ENCODE data around the gene CEP43. TPM values are rescaled to one million over a fixed set of nuclear protein-coding genes. Genes with fewer than 3 reads are reported as not detected.

The CEP43 gene
- total and polyA plus RNA-seq, 2 of the 8 experiments (the other 6 are each of a cell fraction or from before 2014, with no cell fraction given): 12.0 to 31.2 TPM

DNA sequence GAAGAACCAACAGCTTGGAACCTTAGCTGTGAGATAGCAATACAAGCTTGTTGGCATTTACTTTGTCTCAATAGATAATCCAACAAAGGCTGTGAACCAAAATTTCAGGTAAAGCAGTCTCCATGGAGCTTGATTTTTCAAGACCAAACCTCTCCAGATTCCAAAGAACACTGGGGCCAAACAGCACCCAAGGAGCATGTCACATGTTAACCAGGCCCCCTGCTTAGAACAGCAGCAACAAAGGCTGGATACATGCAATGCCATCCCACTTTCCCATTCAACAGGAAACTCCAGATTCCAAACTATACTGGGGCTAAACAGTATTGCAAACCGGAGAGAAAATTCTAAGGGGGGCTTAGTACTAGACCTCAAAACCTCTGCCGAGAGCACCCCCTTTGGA lies 27.1 kb upstream of the CEP43 start:
- no peaks in the 10 kb centered on the region; a peak in 1 of 7 replicates for H3K27me3 ChIP-seq (replicated peaks in 1 of 4; ENCODE audit: control insufficient read depth in 3 of 4, extremely low read depth in 1 of 4, insufficient read depth in 3 of 4, low read length in 3 of 4)
- H3K56ac ChIP-seq (replicated peaks; ENCODE audit: insufficient read length, low read depth, low read length): no peak overlapping the region
- H2BK12ac ChIP-seq (ENCODE audit: low read depth, low read length): no peak overlapping the region
- no peak overlapping the region for H2BK5ac ChIP-seq (ENCODE audit: low read depth, low read length)
- H3K79me2 ChIP-seq (ENCODE audit: control insufficient read depth in 1 of 2, insufficient read depth in 2 of 2, low read length in 2 of 2): no peaks in the 10 kb centered on the region
- TF ChIP-seq POLR2A (IDR thresholded peaks at IDR 0.05; ENCODE audit: control extremely low read depth in 1 of 2, low read depth in 2 of 2, low read length in 2 of 2): no peak
- TF ChIP-seq KDM4A (IDR thresholded peaks at IDR 0.05; ENCODE audit: low read depth, low read length, severe bottlenecking): no peak
- TF ChIP-seq TCF12 (IDR thresholded peaks at IDR 0.05; ENCODE audit: low read depth, low read length): no peak
- no peak for TF ChIP-seq EP300 (IDR thresholded peaks at IDR 0.05; ENCODE audit: borderline replicate concordance in 1 of 2, low read depth in 2 of 2, low read length in 2 of 2)
- TF ChIP-seq JUN (IDR thresholded peaks at IDR 0.05; ENCODE audit: low read depth, low read length): no peak
- TF ChIP-seq RXRA (IDR thresholded peaks at IDR 0.05; ENCODE audit: insufficient read depth, low read depth, low read length): no peak
- TF ChIP-seq BCL11A (IDR thresholded peaks at IDR 0.05; ENCODE audit: low read depth in 2 of 2, low read length in 2 of 2): no peak
- TF ChIP-seq GABPA (IDR thresholded peaks at IDR 0.05; ENCODE audit: borderline replicate concordance, insufficient read depth, low read length): no peak
- no peak for TF ChIP-seq HDAC2 (IDR thresholded peaks at IDR 0.05; ENCODE audit: borderline replicate concordance in 1 of 2, low read depth in 2 of 2, low read length in 2 of 2)
- no peak for TF ChIP-seq SP1 (IDR thresholded peaks at IDR 0.05; ENCODE audit: low read depth, low read length)
- H4K91ac ChIP-seq (replicated peaks; ENCODE audit: insufficient read length, low read length): no peak overlapping the region
- no peak overlapping the region for H3K23ac ChIP-seq (ENCODE audit: insufficient read length)
- WGBS, 2 experiments (ENCODE audit: extremely low coverage in 1 of 2, insufficient coverage in 1 of 2, insufficient read length in 1 of 2, insufficient replicate concordance in 2 of 2, low coverage in 1 of 2, low lambda C conversion rate in 2 of 2, missing lambda C conversion rate in 1 of 2): 89% methylated on average over 2 of the region's 2 CpGs; no CpG with 5 or more reads in 1 of the 2 experiments
- no peak overlapping the region for H2BK120ac ChIP-seq (replicated peaks; ENCODE audit: low read depth, low read length)
- ChIA-PET CTCF (ENCODE audit: partially characterized antibody) (interaction anchor here (1.0 to 1.1 kb wide), 2 partner anchors 21 to 22 kb away, joined by 3 read pairs; no protein-coding TSS in a partner anchor), POLR2A (ENCODE audit: partially characterized antibody) (interaction anchor here (1.3 kb wide), 1 partner anchor 16 kb away, joined by 4 read pairs; no protein-coding TSS in a partner anchor)
- DNase-seq (ENCODE audit: low read depth in 1 of 2, low spot score in 2 of 2) (no peak), FAIRE-seq (no peak)
- no peaks in the 10 kb centered on the region; a peak in 1 of 7 replicates for H3K4me1 ChIP-seq (replicated peaks in 1 of 4; ENCODE audit: control insufficient read depth in 3 of 4, insufficient read depth in 4 of 4, low read length in 3 of 4)
- no peak overlapping the region for H2AFZ ChIP-seq (ENCODE audit: low read length)
- H4K5ac ChIP-seq (ENCODE audit: insufficient read length, low read depth, low read length): no peak overlapping the region
- H3K9ac ChIP-seq (replicated peaks in 1 of 4; ENCODE audit: extremely low read depth in 1 of 4, low read depth in 3 of 4, low read length in 3 of 4): no peak overlapping the region
- peaks cover 0 to 8% (median 0%) of the 10 kb centered on the region in 4 experiments; a peak in 2 of 8 replicates for H3K36me3 ChIP-seq (ENCODE audit: control insufficient read depth in 2 of 4, insufficient read depth in 4 of 4, low read length in 3 of 4)
- no peaks in the 10 kb centered on the region for H3K79me1 ChIP-seq (ENCODE audit: low read depth, low read length)
- H3K18ac ChIP-seq (ENCODE audit: extremely low read depth, low read length): no peak overlapping the region
- H3K23me2 ChIP-seq (ENCODE audit: low read depth, low read length): no peaks in the 10 kb centered on the region
- no peaks in the 10 kb centered on the region for H4K20me1 ChIP-seq (replicated peaks in 1 of 2; ENCODE audit: control insufficient read depth in 1 of 2, insufficient read depth in 2 of 2, low read length in 2 of 2)
- H3K4me2 ChIP-seq (ENCODE audit: insufficient read depth in 1 of 2, low read depth in 2 of 2, low read length in 2 of 2): no peak overlapping the region
- H3K14ac ChIP-seq (ENCODE audit: insufficient read length): no peak overlapping the region
- no peak overlapping the region for H2AK5ac ChIP-seq (ENCODE audit: low read depth, low read length)
- H3K4ac ChIP-seq (replicated peaks; ENCODE audit: insufficient read length, low read depth, low read length): no peak overlapping the region
- no peak overlapping the region for H2BK20ac ChIP-seq (ENCODE audit: low read length)
- no peak overlapping the region for H4K8ac ChIP-seq (ENCODE audit: extremely low read depth, insufficient read depth, low read length)
- peaks cover 8 to 10% of the 10 kb centered on the region in 2 experiments; a peak in 2 of 4 replicates for H3K9me3 ChIP-seq (ENCODE audit: insufficient read depth in 2 of 2, low read depth in 1 of 2, low read length in 1 of 2)
- H3K4me3 ChIP-seq (ENCODE audit: extremely low read depth in 1 of 4, insufficient read depth in 2 of 4, low read depth in 3 of 4, low read length in 4 of 4): no peak overlapping the region
- no peak overlapping the region for H3K27ac ChIP-seq (ENCODE audit: low read depth, low read length)
- no peak overlapping the region for H2BK15ac ChIP-seq (ENCODE audit: low read length)
